Measurements from ENCODE around the gene RUVBL2.

Gene RUVBL2

GRCh38 chr19:48993175-48994034 is at the start of gene RUVBL2, which contains the start of gene GYS1:
TSS of gene RUVBL2 (plus strand) at chr19:48993887. CDS start at chr19:48993912, 25 bp downstream.
TSS of gene GYS1 (minus strand) at chr19:48993309. CDS start at chr19:48993112, 197 bp downstream.
- DNase-seq (ENCODE audit: extremely low read depth in 1 of 2, low read depth in 1 of 2): peak; percentile 98

GRCh38 chr19:48945415-48945814 is 48.3 kb upstream of the RUVBL2 start:
- DNase-seq (ENCODE audit: extremely low read depth in 1 of 2, low read depth in 1 of 2): no peak

- no peak for DNase-seq (ENCODE audit: extremely low read depth in 1 of 2, low read depth in 1 of 2)
Observed at GRCh38 chr19:48945817-48946216, 47.9 kb upstream of the RUVBL2 start.

- DNase-seq (ENCODE audit: extremely low read depth in 1 of 2, low read depth in 1 of 2): no peak
Observed at GRCh38 chr19:48946463-48947257, 47.0 kb upstream of the RUVBL2 start.

GRCh38 chr19:48947258-48947542 is 46.5 kb upstream of the RUVBL2 start:
- DNase-seq (ENCODE audit: extremely low read depth in 1 of 2, low read depth in 1 of 2): no peak

- DNase-seq (ENCODE audit: extremely low read depth in 1 of 2, low read depth in 1 of 2): no peak
Observed at GRCh38 chr19:48950159-48950558, 43.5 kb upstream of the RUVBL2 start.

GRCh38 chr19:48950830-48951519 is 42.7 kb upstream of the RUVBL2 start:
- DNase-seq (ENCODE audit: extremely low read depth in 1 of 2, low read depth in 1 of 2): no peak

- no peak for DNase-seq (ENCODE audit: extremely low read depth in 1 of 2, low read depth in 1 of 2)
Observed at GRCh38 chr19:48953141-48953540, 40.5 kb upstream of the RUVBL2 start.

GRCh38 chr19:48953990-48954594 is 39.6 kb upstream of the RUVBL2 start:
- no peak for DNase-seq (ENCODE audit: extremely low read depth in 1 of 2, low read depth in 1 of 2)

- peak; percentile 35 to 77 for DNase-seq (ENCODE audit: extremely low read depth in 1 of 2, low read depth in 1 of 2)
Observed at GRCh38 chr19:48954595-48955307, 38.9 kb upstream of the RUVBL2 start, which contains the start of gene BAX. TSS of gene BAX (plus strand) at chr19:48954875. CDS start at chr19:48954929, 54 bp downstream.

GRCh38 chr19:48955308-48955958 is 38.3 kb upstream of the RUVBL2 start:
- DNase-seq (ENCODE audit: extremely low read depth in 1 of 2, low read depth in 1 of 2): no peak

GRCh38 chr19:48958006-48958405 is 35.7 kb upstream of the RUVBL2 start:
- DNase-seq (ENCODE audit: extremely low read depth in 1 of 2, low read depth in 1 of 2): no peak

GRCh38 chr19:48959341-48960239 is 34.1 kb upstream of the RUVBL2 start:
- no peak for DNase-seq (ENCODE audit: extremely low read depth in 1 of 2, low read depth in 1 of 2)

- DNase-seq (ENCODE audit: extremely low read depth in 1 of 2, low read depth in 1 of 2): no peak
Observed at GRCh38 chr19:48961051-48961649, 32.5 kb upstream of the RUVBL2 start.

GRCh38 chr19:48961673-48962028 is 32.0 kb upstream of the RUVBL2 start:
- DNase-seq (ENCODE audit: extremely low read depth in 1 of 2, low read depth in 1 of 2): no peak

- no peak for DNase-seq (ENCODE audit: extremely low read depth in 1 of 2, low read depth in 1 of 2)
Observed at GRCh38 chr19:48962029-48962848, 31.4 kb upstream of the RUVBL2 start.

GRCh38 chr19:48962849-48963165 is 30.9 kb upstream of the RUVBL2 start:
- DNase-seq (ENCODE audit: extremely low read depth in 1 of 2, low read depth in 1 of 2): no peak

All from activated CD8-positive, alpha-beta memory T cell treated with anti-CD3 and anti-CD28 coated beads for 1 hour (primary cell).